Stimulated activated CD4-positive, alpha-beta T cell treated with anti-CD3 and anti-CD28 coated beads, Interleukin-4, amount 100 ng/mL, for 4 hours (primary cell): ENCODE results near the gene SLX4IP.

Experiments
- DNase-seq, 2 experiments: peaks; one replicate each; pipeline ENCODE4 v3.0.0-alpha.2; 2020

The SLX4IP gene

DNA sequence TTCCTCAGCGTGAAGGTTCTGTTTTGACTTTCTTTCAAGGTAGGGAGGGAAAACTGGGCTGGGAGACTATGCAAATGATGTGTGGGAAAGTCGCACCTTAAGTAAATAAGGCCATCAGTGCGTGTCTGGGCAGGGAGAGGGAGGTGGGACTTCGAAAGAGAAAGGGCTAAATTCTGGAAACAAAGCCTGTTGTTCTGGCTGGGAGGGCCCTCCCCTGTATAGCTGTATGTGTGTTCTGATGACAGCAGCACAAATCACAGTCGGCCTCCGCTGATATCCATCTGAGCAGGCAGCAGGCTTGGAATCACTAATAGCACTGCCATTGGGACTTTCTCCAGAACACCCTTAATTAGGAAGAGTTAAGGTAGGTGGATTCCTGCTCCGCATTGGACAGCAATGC, 219.5 kb downstream of the SLX4IP start:
- no peak for DNase-seq

DNA sequence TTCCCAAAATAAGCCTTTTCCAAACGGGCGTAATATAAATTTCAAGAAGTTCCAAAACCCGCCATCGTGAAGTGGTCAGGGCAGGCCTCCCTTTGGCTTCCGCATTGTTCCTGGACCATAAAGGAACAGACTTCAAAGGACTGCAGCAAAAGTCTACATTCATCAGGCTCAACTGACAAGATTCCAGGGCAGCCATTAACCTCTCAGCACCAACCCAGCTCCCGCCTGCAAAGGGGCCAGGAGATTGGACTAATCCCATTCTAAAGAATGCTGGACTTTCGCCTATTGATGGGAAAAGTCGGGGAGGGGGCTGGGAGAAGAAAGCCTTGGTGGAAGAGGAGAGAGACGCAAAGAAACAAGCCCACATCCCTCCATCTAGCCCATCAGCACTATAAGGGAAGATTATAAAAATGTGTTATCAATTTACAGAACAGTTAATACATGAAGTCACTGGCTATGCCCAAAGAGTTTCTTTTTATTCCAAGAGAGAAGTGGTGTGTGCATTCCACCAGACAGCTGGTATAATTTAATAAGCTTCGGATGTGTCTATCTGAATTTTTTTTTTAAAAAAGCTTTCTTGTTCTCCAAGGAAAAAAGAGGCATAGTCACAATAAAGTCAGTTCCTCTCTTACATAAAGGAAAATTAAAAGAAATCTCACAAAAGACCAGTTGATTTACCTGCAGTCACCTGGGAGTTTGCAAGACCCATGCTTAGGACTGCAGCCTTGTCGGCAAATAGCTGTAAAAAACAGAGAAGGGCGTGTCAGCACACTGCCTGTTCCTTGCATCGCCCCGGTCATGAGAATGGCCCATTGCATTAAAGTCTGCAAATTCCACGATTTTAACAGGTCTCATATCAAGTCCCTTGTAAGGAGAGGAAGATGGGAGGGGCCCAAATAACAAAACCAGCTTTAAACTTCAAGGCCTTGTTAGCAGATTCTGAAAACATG, 220.9 kb downstream of the SLX4IP start:
- DNase-seq: no peak

DNA sequence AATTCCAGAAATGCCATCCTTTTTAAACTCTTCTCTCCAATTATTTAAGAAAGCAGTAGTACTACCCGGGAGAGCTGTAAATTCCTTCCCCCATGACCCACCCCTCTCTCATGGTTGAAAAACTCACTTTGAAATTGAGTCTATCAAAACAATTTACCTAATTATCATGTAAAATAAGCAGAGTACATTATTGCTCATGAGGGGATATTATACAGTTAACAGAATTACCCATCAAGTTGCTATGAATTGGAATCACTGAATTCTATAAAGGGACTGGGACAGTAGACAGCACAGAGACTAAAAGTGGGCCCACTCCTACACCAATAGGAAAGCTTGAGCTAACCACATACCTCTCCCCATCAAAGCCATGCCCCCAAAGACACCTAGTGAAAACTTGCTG, 222.3 kb downstream of the SLX4IP start:
- DNase-seq: no peak

DNA sequence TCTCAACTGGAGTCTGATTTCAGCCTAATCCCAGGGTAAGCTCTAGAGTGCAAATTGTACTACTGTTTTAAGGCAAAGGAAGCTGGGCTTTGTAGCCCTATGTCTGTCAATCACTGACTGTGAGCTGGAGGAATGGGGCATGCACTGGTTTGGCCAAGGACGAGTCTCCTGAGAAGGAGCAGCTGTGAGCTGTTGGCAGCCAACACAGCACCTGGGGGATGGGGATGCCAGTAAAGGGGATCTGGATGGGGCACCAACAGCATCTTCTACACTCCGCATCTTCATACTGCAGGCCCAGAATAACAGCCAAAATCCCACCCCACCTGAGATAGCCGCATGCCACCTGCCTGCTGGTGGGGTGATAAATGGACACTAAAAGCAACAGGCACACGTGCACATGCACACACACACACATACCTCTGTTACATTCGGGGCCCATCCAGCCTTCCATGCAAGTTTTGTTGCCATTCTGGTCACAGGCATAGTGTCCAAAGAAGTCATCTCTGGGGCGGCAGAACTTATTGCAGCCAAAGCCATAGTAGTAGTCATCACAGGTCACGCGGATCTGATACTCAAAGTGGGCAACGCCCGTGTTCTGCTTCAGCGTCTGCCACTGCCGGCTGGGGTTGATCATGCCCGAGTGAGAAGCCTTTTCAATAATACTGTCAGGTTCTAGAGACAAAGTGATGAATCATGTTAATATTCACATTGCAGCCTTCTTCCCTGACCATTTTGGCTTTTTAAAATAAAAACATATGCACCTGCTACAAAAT, 223.1 kb downstream of the SLX4IP start:
- no peak for DNase-seq

DNA sequence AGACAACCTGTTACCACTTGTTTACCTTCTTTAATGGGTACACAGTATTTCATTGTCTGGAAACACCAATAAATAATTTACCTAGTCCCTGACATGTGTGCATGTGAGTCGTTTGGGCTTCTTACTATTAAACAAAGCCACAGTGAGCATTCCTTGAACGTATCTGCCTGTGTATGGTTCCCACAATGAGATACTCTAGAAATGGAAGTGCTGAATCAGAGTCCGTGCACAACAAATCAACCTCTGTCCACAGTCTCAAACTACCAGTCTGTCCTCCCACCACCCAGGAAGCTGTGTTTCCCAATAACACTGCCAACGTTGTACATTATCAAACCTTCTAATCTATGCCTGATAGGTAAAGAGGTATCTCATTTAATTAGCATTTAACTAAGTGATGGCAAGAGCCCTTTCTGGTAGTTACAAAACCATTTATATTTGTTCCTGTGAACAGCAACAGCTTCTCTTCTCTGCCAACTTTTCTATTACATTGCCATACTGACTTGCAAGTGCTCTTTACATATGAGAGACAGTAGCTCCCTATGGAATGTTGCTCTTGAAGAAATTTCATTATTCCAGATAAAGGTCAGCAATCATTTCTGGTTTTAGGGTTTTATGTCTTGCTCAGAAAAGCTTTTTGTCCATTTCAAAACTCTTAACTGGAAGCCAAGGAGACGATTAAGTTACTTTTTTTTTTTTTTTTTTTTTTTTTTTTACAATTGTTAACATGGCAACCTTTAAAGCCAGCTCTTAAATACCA, 223.9 kb downstream of the SLX4IP start:
- DNase-seq: no peak

DNA sequence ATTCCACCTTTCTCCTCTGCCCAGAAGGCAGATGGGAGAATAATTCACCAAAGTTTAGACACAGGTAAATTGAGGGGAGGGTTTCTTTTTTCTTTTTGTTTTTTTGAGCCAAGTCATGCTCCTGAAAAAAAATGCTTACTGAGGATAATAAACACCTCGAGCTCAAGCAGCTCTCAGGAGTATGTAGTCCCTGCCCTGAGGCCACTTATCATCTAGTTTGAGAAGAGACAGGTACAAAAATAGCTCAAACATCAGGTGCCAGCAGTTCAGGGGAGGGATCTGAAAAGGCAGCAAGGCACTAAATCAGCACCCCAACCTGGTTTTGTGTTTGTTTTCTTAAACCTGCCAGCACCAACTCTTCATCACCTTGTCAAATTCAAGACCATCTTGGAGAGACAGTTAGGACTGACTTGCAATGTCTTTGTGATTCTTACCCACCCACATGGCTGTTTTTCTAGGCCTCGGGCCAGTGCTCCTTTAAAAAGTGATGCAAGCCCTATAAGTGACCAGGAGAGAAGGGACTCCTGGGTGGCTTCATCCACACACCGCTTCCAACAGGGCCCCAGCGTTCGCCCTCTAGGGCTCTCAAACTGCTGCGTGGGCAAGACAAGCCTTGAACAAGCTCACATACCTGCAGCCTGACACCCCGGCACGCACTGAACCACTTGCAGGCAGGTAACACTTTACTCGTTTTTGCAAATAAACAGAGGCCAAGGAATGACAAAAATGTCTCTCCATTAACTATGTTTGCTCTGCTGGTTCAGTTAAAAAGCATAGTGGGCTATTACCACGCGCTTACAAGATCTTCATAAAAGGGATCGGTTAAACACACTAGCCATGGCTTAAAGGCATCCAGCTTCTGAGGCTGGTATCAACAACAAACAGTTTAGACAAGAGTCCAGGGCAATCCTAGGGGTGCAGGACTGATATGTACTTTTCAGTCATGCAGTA, 224.8 kb downstream of the SLX4IP start:
- no peak for DNase-seq

DNA sequence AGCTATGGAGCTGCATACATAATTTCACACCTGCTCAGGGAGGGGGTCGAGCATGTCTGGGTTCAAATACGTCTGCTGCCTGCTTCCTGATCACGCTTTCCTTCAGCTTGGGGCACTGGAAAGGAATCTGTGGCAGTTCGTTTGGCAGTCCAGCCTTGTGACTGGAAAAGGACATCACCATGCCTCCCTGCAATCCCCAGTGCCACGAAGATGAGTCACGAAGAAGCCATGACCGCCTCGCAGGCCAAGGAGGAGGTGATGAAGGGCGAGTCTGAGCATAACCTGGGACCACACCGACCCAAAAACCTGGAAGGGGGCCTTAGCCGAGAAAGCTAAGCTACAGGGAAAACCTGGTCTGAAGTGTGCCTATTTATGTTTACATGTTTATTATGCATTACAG, 225.6 kb downstream of the SLX4IP start:
- no peak for DNase-seq

DNA sequence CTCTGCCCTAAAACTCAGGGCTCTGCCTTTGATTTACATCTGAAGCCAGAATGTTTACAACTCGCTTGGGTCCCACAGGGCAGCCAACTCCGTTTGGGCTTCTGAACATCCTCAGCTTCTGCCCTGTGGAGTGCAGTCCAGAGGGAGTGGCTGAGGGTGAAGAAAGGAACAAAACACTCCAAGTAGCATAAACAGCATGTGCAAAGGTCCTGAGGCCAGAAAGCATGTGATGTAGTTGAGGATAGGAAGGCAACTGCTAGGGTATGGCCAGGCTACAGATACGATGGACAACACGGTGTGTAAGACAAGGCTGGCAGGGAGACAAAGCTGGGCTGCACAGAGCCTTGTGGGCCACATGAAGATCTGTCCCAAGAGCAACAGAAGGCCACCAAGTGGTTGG, 226.2 kb downstream of the SLX4IP start:
- no peak for DNase-seq

DNA sequence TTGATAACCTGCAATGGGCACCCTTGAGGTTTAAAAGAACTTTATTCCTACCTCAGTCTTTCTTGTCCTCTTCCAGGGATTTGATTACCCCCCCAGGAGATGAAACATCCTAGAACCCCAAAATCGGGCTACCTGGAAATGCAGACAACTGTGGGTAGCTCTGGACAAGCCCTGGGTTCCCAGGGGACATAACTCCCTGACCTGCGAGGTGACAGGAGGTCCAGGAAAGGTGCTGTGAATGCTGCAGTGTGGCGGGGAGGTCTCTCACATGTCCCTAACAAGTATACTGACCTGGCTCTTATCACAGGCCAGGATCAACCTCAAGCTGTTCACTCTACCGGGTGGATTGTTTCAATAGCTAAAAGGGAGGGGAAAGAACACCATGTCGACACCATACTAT, 227.0 kb downstream of the SLX4IP start:
- DNase-seq: no peak

DNA sequence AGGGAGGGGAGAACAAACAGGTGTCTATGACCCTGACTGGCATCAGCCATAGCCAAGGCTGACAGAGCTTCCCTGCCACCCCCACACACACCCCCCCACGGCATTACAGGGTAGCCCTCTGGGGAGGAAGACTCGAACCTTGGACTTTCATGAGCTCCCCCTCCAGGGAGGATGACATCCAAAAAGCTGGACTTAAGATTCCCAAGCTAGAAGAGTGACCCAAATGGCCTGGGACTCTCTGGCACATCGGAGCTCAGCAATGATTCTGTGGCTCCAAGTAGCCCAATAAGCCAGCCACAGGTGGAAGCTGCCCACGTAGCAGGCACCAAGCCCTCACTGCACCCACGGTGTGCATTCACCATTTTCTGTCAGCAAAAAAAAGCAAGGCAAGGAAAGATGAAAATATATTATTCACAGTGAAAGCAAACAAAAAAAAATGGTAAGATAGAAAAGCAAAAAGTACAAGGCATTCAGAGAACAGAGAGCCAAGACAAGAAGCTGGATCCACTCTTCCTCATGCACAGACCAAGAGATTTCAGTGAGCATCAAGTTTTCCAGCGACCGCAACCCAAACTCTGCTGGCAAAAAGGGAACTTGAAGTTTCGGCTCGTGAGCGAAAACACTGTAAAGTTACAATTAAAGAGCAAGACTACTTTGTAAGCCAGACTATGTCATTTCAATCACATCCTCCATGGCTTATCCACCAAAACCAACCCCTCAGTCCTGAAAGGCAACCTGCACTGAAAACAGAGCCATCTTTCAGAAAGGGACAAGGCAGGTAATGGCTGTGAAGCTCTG, 227.8 kb downstream of the SLX4IP start:
- no peak for DNase-seq

DNA sequence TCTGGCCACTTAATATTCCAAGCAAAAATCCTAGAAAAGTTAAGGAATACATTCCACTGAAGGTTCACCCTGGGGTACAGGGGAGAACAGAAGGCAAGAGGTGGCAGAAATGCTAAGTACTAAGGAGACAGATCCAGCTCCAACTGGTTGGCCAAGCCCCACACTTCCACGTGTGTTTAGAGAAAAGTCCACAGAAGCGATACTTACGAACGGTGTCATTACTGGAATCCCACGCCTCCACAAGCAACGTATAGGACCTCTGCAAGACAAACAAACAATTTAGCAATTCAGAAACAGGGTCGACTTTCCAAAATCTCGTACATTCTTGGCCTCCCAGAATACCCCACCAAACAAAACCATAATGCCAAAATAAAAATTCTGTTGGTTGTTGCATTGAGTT, 228.7 kb downstream of the SLX4IP start:
- no peak for DNase-seq

DNA sequence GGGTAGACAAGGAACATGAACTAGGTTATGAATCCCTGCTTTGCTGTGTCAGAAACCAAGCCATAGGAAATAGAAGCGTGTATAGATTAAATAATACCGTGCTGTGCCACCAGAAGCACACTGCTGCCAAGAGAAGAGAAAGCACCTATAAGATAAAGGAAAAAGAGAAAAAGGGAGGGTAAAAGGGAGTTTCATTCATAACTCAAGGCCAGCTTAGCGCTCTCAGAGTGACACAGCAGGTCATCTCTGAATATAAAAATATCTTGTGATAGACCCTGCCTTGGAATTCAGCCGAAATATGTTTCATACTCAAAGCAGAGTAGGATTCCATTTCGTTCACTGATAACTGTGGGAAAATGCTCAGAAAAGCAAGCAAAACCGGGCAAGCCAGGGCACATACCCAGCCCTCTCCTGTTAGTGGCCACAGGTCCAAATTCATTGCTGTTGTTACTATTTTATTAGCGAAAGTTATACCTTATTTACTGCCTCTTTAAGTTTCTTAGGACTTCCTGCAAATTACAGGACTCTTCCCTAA, 230.0 kb downstream of the SLX4IP start:
- DNase-seq: no peak

DNA sequence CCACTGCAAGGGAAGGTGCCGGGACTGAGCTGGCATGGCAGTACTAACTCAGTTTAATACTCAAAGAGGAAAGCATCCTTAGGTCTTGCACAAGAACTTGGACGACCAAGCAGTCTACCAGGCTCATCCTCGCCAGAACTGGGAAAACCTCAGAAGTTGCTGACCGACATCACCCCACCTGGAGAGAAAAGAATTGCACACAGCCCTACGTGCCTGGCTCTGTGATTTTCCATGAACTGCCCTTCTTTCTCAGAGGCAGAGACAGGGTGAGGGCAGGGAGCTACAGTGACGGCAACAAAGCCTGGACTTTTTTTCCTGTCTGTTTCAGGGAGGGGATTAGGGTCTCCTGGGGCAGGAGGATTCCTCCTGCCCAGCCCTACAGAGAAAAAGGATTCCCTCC, 230.7 kb downstream of the SLX4IP start:
- DNase-seq: no peak

DNA sequence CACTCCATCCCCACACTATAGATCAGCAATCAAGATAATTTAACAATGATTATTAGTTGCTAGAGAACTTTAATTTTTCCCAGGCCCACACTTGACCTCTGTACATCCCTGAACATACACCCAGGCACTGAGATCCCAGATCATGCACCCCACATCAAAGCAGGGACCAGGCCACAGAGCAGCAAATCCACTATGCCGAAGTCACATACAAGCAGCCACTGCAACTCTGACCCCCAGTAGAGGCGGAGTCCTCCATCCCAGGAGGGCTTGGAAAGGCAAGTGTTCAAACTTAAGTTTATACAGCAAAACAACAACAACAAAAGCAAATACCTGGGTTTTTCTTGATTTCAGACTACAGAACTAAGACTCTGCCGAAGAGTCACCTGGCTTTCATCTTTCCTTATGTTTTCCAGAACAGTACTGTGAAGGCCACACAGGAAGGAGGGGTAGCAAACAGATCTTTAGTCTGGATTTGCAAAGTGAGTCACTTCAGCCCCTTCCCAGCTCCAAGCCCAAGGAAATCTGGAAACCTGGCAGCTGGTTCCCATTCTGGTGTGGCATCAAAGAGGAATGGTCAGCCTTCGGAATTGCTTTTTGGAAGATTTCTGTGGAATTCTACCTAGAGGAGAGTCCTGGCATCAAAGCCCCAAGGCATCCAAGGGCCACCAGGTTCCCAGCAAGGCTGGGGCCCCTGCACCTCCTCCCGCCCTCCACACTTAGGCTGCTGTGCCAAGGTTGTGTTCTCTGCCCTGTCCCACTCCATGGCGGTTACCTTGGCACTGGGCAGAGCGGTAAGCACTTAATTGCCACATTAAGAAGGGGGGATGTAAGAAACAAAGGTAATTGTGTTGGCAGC, 231.3 kb downstream of the SLX4IP start:
- no peak for DNase-seq

DNA sequence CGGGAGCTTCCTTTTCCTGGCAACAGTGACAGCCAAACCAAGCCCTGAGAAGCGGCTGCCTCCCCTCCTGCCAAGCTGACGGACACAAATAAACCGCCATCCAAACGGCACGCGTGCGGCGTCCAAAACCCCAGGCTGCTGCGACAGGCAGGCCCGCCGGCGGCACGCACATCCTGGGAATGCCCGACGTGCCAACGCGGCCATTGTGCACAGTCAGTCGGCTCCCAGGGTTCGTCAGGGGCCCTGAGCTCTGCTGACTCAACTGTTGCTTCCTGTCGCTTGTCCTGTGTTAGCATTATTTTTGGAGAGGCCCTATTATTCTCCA, 231.9 kb downstream of the SLX4IP start:
- DNase-seq: no peak

DNA sequence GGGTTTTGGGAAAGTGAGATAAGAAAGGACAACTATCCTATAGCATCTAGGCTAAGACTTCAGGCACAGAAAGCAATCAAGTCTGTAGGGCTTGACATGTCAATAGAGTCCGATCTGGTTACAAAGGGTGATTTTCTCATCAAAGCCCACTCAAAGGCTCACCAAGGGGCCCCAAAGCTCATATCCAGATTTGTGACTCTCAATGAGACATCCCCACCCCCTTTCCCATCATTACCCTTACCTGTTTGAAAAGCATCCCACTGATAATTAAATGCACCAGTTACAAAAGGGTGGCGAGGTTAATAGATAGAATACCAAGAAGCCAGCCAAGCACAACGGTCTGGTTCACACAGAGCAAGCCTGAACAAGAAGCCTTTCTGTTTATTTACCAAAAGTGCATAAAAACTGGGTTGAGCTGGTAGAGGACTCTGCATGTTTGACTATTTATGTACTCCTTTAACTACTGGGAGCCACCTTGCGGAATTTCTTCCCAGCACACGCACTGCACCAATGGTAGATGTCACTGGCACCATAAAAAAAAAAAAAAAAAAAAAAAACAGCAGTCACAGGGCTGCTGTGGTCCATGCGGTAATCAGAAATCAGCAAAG, 232.6 kb downstream of the SLX4IP start:
- DNase-seq: no peak

DNA sequence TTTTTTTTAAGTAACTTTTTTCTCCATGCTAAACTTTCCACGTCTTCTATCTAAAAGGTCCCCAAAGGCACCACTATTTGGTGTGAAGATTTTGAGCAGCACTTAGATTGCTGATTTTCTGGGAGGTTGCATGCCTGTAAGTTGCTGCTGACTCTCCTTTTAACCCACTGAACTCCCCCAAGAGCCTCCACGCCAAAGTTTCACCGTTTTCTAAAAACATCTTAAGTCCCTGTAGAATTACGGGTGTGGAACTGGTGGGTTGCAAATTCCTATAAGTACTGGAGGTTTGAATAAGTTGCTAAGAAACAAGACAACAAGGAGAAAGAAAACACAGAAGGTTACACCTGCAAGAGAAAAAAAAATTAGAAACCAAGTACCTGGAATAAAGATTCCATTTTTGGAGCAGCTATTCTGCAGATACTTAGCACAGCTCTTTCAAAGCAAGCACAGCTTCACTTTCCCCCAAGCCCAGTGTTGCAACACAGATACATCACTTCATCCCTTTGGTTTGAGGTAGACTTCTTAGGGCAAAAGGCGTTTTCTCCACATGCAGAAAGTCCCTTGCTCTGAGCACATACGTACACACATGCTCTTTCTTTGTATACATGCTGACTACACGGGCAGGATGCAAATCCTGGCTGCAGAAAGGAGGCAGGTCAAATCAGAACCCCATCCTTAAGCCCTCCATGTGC, 233.7 kb downstream of the SLX4IP start:
- DNase-seq: no peak

DNA sequence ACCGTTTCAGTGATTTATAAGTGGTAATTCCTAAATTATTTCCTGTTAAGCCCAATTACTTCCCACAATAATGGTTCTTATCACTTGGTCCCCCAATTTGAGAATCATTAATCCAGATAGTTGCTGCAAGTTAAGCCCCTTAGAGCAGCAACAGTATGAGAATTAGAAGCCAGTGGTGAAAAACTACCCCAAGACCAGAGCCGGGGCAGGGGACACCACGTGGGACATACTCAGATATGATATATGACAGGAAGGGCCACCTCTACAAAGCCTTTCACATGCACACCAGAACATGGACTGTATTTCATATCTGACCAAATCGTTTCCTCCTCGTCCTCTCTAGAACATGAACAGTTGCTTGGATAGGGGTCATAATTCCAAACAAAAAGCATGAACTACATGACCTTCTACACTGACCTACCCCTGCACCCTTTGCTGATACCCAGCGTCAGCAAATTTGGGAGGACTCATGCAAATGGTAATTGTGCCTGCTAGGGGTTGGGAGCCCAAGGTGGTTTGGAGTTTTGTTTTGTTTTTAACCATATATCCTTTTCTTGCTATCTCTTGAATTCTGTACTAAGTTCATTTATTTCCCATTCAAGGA, 234.8 kb downstream of the SLX4IP start:
- no peak for DNase-seq
